Measurements from ENCODE around the gene ACTN4. TPM values are rescaled to one million over a fixed set of nuclear protein-coding genes. Genes with fewer than 3 reads are reported as not detected.
A peak's percentile ranks its signal among the peaks of the same experiment; 100 is the strongest.

The ACTN4 gene
- total RNA-seq, 1 donor from 2014 or later = 921 TPM

DNA sequence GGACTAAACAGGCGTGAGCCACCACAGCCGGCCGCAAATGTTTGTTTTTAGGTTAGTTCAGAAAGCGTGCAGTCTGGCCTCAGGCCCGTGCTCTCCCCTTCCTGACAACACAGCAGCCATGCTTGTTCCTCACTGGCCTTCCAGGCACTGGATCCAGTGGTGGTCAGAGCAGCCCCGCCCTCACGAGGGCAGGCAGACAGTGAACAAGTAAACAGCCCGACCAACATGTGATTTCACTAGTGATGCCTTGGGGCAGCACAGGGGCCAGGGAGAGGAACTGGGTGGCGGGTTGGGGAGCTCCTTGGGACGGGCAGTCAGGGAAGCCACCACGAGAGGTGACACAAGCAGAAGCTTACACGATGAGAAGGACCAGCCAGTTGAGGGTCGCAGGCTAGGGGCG is 56.1 kb downstream of the ACTN4 start:
- Mint-ChIP-seq H3K4me3 (ENCODE audit: unreplicated experiment) (no peak overlapping the region), H3K27me3 (ENCODE audit: low read depth) (no peaks in the 10 kb centered on the region), H3K27ac (ENCODE audit: unreplicated experiment) (peak overlapping the region; percentile 39), H3K36me3 (ENCODE audit: low read depth) (peaks cover 33% of the 10 kb centered on the region), H3K9me3 (ENCODE audit: low read depth) (no peaks in the 10 kb centered on the region), H3K4me1 (ENCODE audit: low read depth) (peaks cover 69% of the 10 kb centered on the region)
- TF ChIP-seq, protein P1, sequence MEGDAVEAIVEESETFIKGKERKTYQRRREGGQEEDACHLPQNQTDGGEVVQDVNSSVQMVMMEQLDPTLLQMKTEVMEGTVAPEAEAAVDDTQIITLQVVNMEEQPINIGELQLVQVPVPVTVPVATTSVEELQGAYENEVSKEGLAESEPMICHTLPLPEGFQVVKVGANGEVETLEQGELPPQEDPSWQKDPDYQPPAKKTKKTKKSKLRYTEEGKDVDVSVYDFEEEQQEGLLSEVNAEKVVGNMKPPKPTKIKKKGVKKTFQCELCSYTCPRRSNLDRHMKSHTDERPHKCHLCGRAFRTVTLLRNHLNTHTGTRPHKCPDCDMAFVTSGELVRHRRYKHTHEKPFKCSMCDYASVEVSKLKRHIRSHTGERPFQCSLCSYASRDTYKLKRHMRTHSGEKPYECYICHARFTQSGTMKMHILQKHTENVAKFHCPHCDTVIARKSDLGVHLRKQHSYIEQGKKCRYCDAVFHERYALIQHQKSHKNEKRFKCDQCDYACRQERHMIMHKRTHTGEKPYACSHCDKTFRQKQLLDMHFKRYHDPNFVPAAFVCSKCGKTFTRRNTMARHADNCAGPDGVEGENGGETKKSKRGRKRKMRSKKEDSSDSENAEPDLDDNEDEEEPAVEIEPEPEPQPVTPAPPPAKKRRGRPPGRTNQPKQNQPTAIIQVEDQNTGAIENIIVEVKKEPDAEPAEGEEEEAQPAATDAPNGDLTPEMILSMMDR (IDR thresholded peaks at IDR 0.05) = no peak
- no peak for DNase-seq (ENCODE audit: low spot score)

DNA sequence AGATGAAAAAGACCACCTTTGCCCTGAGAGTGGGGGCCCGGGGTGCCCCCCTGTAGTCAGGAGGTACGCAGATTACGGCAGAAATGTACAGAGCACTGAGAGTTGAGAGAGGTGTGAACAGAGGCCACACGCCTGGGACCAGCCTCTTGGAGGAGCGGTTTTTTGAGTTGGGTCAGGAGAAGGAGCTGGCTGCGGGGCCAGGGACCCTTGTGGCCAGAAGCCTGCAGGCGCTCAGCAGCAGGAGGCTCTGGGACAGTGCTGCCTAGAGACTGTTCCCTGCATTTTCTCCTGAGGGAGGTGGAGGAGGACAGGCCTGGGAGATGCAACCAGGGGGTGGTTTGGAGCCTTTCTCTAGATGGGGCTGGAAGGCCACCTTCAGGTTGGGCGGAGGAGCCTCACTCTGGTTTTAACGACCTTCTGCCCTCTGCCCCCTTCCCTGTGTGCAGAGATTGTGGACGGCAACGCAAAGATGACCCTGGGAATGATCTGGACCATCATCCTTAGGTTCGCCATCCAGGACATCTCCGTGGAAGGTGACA is 57.1 kb downstream of the ACTN4 start:
- no peak for DNase-seq (ENCODE audit: low spot score)
- no peak overlapping the region for H3K4me3 Mint-ChIP-seq (ENCODE audit: unreplicated experiment)
- H3K4me1 Mint-ChIP-seq (ENCODE audit: low read depth) = peaks cover 64% of the 10 kb centered on the region
- no peaks in the 10 kb centered on the region for H3K9me3 Mint-ChIP-seq (ENCODE audit: low read depth)
- TF ChIP-seq, protein P1 (IDR thresholded peaks at IDR 0.05) = no peak
- H3K36me3 Mint-ChIP-seq (ENCODE audit: low read depth) = peaks cover 38% of the 10 kb centered on the region
- H3K27ac Mint-ChIP-seq (ENCODE audit: unreplicated experiment) = no peak overlapping the region
- H3K27me3 Mint-ChIP-seq (ENCODE audit: low read depth) = no peaks in the 10 kb centered on the region

DNA sequence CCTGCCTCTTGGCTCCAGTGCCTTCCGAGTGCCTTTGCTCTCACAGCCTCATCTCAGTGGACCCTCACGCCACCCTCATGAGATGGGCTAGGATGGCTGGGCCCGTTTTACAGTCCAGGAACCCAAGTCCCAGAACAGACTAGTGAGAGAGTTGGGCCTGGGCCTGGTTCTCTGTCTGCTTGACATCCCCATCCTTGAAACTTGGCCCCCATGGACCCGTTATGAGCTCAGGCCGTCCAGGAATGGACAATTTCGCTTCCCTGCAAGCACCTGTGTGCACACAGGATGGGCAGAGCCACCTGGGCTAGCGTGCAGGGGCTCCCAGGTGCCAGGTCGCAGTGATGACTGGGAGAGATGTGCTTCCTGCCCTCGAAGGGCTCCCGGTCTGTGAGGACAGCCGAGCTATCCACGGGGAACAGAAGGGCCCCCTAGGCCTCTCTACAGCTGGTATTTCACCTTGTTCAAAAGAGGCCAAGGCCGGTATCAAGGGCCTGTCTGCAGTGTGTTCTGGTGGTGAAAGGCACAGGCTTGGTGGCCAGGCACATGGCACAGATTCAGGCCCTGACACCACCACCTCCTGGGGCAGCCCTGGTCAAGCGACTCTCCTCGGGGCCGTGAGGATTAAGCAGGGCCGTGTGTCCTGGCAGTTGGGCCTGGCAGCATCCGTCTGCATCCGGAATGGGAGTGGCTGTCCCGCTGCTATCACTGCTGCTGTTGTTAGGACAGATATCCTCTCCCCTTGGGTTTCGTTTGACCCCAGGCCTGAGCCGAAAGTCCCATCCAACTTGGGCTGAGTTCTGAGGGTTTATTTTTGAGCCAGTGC is 58.0 kb downstream of the ACTN4 start:
- TF ChIP-seq, protein P1 (IDR thresholded peaks at IDR 0.05) = no peak
- peak overlapping the region; percentile 74 for H3K27ac Mint-ChIP-seq (ENCODE audit: unreplicated experiment)
- peaks cover 60% of the 10 kb centered on the region for H3K4me1 Mint-ChIP-seq (ENCODE audit: low read depth)
- no peak overlapping the region for H3K4me3 Mint-ChIP-seq (ENCODE audit: unreplicated experiment)
- no peak for DNase-seq (ENCODE audit: low spot score)
- peaks cover 44% of the 10 kb centered on the region for H3K36me3 Mint-ChIP-seq (ENCODE audit: low read depth)
- no peaks in the 10 kb centered on the region for H3K9me3 Mint-ChIP-seq (ENCODE audit: low read depth)
- H3K27me3 Mint-ChIP-seq (ENCODE audit: low read depth) = no peaks in the 10 kb centered on the region

DNA sequence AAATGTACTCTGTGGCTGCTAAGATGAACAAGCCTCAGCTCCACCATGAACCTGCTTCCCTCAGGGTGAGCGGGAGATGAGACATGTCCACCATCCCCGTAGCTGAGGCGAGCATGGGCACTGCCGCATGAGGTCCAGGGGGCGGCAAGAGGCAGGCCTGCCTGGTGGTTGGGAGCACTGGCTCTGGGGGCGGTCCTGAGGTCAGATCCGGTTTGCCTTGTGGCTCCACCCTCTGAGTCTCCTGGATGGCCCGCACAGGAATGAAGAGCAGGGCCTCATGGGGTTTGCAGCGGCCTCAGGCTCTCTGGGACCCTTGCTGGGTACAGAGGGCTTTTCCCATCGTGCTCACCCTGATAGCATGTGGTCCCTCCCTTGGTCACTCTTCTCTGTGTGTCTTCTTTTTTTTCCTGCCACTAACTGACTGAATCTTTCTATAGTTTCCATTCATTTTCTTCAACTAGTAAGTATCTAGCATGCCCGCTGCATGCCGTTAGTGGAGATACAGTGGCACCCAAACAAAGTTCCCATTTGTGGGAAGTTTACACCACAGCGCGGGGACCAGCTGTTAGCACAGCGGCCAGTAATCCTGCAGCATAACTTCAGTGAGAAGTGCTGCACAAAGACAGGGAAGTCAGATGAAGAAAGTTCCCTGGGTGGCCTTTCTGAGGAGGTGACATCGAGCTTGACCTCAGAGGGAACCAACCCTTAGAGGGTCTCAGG is 59.5 kb downstream of the ACTN4 start:
- Mint-ChIP-seq H3K4me1 (ENCODE audit: low read depth) (peaks cover 60% of the 10 kb centered on the region), H3K9me3 (ENCODE audit: low read depth) (no peaks in the 10 kb centered on the region), H3K36me3 (ENCODE audit: low read depth) (peaks cover 54% of the 10 kb centered on the region), H3K27me3 (ENCODE audit: low read depth) (no peaks in the 10 kb centered on the region), H3K4me3 (ENCODE audit: unreplicated experiment) (no peak overlapping the region), H3K27ac (ENCODE audit: unreplicated experiment) (peak overlapping the region; percentile 66)
- TF ChIP-seq, protein P1 (IDR thresholded peaks at IDR 0.05) = no peak
- no peak for DNase-seq (ENCODE audit: low spot score)

DNA sequence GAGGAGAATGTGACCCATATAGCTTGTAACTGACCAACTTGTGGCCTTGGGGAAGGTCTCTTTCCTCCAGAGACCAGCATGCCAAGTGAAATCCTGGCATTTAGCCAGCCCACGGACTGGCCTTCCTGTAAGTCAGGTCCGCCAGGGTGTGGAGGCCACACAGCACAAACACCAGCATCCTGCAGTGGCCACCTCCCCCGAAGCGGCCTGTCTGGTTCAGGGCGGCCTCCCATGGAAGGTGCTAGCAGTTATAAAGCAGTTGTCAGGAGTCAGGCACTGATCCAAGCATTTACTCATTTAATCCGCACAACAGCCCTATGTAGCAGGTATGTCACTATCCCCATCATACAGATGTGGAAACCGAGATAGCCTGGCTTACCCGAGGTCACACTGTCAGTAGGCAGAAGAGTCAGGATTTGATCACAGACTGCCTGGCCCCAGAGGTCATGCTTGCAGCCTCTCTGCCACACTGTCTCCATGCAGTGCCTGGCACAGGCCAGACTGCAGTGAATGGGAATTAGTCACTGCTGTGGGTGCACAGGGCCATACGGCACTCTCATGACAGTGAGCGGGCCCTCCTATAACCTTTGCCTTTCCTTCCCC is 60.2 kb downstream of the ACTN4 start:
- DNase-seq (ENCODE audit: low spot score) = no peak

More for the DNA sequence above, 60.2 kb downstream of the ACTN4 start:
- peak overlapping the region; percentile 66 for H3K27ac Mint-ChIP-seq (ENCODE audit: unreplicated experiment)
- peaks cover 55% of the 10 kb centered on the region for H3K36me3 Mint-ChIP-seq (ENCODE audit: low read depth)
- H3K4me3 Mint-ChIP-seq (ENCODE audit: unreplicated experiment) = no peak overlapping the region
- TF ChIP-seq, protein P1 (IDR thresholded peaks at IDR 0.05) = no peak
- H3K4me1 Mint-ChIP-seq (ENCODE audit: low read depth) = peaks cover 55% of the 10 kb centered on the region
- no peaks in the 10 kb centered on the region for H3K27me3 Mint-ChIP-seq (ENCODE audit: low read depth)
- H3K9me3 Mint-ChIP-seq (ENCODE audit: low read depth) = no peaks in the 10 kb centered on the region
